NCI-H1105 treated with DMSO at 0.1 percent for 48 hours (cell line): Measurements from ENCODE around the gene P2RX2.

ENCODE experiments used
- DNase-seq: peaks from one replicate; lab custom pipeline; 2025; lab: John Stamatoyannopoulos, UW

P2RX2 gene

DNA sequence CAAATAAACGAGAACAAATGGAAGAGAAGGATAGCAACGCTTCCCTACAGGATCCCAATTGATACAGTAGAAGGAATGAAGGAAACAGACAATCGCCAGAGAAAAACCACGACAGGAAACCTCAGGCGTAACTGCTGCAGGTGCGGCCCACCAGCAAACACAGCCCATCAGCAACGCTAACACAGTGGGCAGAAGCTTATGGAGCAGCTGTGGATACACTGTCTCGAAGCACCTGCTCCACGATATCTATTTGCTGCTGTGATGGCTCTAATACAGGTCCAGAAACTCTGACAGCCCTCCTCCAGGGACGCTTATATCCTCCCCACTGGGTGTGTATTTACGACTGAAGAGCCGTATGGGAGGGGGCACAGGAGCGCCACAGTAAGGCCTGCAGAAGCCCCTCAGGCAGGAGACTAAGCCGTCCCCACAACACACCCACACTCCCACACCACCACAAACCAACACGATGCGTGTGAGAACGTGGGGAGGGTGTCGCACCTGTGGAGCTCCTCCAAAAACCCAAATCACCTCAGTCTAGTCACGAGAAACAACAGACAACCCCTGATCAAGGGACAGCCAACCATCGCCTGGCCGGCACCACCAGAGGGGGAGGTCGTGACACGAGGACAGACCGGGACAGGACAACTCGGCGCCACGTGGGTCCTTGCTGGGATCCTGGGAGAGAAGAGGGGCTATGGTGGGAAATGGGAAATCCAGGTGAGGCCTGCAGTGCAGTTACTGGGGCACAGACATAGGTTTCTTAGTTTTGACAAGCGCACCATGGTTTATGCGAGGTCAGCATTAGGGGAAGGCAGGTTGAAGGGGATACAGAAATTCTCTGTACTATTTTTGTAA, 44.6 kb downstream of the P2RX2 start:
- no peak for DNase-seq

DNA sequence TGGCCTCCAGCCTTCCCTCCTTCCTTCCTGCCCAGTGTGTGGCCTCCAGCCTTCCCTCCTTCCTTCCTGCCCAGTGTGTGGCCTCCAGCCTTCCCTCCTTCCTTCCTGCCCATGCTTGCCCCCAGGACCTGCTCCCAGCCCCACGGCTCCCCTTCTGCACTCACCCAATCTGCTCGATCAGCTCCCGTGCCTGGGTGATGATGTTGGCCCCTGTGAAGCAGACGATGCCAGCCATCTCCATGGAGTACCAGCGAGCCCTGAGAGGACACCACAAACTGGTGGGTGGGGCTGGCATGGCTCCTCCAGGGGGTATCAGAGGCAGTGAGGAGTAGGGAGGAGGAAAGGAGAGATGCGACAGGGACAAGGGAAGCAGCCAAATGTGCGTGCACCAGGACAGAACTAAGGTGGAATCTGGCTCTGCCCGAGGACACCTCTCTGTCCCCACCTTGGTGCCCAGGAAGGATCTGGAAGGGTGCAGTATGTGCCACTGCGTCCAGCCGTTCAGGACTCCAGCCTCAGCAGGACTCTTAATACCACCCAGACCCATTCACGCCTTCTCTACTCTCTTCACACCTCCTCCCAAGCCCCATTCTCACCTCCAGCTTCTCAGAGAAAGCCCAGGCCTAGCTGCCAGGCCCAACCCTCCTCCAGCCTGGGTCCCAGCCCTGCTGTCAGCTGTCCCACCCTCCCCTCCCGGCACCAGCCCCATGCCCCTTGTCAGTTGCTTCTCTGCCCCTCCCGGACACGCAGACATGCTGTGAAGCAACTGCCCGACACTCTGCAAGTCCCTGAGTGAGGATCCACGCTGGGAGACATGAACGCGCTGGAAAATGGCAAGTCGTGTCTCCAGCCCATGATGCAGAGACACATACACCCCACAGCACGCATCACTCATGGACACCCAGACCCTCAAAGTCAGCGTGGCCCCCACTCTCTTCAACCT, 45.9 kb downstream of the P2RX2 start:
- DNase-seq, result no peak

DNA sequence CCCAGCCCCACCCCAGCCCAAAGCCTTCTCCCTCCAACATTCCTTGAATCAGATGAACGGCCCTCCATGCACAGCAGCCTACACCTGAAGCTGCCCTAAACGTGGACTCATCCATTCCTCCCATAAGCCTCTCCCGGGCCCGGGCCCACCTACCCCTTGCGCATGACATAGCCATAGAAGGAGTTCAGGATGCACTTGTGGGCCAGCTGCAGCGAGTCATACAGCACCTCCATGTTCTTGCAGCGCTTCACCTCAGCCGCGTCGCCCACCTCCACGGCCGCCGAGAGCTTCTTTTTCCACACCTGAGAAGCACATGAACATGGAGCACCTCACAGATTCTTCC, 46.5 kb downstream of the P2RX2 start:
- no peak for DNase-seq

DNA sequence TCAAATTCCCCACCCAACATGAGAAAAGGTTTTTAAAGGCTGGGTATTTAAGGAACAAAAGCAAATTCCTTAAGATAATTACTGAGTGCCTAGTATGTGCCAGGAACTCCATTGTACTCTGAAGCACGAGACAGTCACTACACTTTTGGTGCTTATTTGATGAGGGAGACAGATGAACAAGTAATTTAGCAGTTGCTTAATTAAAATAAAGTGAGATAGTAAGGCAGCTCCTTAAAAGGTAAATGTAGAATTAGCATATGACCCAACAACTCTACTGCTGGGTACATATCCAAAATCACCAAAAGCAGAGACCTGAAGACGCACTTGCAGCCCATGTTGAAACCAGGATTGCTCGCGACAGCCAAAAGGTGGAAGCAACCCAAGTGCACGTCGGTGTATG, 47.2 kb downstream of the P2RX2 start:
- DNase-seq, result no peak

DNA sequence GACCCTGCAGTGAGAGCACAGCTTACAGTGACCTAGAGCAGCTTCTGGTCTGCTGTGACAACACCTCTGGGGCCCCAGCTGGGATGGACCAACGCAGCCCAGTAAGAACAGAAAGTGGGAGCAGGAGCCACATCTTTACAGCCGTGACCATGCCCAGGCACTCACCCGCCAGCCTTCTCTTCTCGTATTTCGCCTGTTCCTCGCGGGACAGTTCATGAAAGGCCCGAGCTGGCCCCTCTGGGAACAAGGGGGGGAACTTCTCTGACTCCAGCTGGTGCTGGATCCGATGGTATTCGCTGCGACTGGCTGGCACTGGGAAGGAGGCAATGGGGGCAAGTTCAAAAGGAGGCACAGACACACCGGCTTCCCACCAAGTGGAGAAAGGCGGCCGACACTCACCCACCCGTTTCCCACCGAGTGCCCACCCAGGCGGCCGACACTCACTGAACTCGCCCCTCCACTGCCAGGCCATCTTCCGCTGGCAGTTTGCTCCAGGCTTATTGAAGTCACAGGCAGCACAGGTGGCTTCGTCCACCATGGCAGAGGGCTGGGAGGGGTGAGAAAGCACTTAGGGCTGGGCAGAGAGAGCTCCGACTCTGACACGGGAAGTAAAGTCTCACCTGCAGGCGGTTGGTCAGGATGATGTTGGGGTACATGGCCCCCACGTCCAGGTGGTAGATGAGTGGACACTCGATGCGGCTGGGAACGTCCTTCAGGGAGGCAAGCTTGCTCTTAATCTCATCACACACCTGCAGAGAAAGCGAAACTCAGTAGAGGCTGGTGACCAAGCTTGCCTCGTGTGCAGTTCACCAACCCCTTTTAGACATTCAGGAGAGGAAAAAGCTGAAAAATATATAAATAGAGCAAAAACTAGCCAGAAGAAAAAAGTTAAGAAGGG, 49.9 kb downstream of the P2RX2 start:
- DNase-seq, result no peak

DNA sequence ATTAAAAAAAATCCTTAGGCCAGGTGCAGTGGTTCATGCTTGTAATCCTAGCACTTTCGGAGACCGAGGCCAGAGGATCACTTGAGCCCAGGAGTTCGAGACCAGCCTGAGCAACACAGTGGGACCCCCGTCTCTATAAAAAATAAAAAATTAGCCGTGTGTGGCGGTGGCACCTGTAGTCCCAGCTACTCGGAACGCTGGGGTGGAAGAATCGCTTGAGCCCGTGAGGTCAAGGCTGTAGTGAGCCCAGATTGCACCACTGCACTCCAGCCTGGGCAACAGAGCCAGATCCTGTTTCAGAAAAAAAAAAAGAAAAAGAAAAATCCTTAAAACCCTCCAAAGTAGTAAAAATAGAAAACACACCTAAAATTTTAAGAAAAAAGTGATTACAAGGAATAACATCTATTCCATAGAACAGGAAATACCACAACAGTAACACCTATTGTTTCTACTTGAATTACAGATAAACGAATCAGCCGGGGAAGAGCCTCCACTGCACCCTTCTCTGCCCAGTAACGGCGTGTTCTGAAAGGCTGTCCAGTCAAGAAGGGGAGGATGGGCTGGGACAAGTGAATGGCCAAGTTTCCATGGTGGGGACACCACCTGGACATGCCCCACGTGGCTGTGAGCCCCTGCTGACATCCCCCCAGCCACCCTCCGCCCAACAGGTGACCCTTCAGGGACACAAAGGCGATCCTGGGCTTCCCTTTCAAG, 50.7 kb downstream of the P2RX2 start:
- DNase-seq, result no peak
